ENCODE results near the gene ESYT3. TPM values are rescaled to one million over a fixed set of nuclear protein-coding genes. Genes with fewer than 3 reads are reported as not detected.
A peak's percentile ranks its signal among the peaks of the same experiment; 100 is the strongest.

ESYT3 gene
- total RNA-seq, result 0.17 and 0.23 TPM in 2 replicates

- intact Hi-C loops (cut with micrococcal nuclease), result no loop called here
- peak; percentile 90 for DNase-seq
- Mint-ChIP-seq H3K4me3 (peak within 1 kb of the TSS; percentile 82), H3K9me3 (no peaks in the 10 kb centered on the region), H3K4me1 (peaks cover 7% of the 10 kb centered on the region), H3K36me3 (ENCODE audit: low read depth) (no peaks in the 10 kb centered on the region), H3K27ac (no peak within 1 kb of the TSS), H3K27me3 (peaks cover 56% of the 10 kb centered on the region)
These were observed at the start of gene ESYT3 for GRCh38 chr3:138434276-138434874. Gene ESYT3, plus strand, starts transcription at chr3:138434616. Its CDS starts 183 bp downstream, at chr3:138434799.

DNA sequence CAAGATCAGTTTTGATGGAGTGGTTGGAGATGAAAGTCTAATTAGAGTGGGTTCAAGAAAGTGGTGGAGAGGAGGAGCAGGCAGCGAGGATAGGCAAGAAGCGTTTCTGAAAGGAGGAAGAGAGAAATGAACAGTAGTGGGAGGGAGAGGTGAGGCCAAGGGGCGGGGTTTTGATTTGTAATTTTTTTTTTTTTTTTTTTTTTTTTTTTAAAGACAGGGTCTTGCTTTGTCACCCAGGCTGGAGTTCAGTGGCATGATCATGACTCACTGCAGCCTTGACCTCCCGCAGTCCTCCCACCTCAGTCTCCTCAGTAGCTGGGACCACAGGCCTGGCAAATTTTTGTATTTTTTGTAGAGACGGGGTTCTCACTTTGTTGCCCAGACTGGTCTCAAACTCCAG is 49.4 kb upstream of the ESYT3 start:
- intact Hi-C loops (cut with micrococcal nuclease), result no loop called here
- H3K36me3 Mint-ChIP-seq (ENCODE audit: low read depth), result no peaks in the 10 kb centered on the region
- no peak overlapping the region for H3K4me3 Mint-ChIP-seq
- H3K27me3 Mint-ChIP-seq, result peaks cover 2% of the 10 kb centered on the region
- H3K9me3 Mint-ChIP-seq, result no peaks in the 10 kb centered on the region
- no peaks in the 10 kb centered on the region for H3K4me1 Mint-ChIP-seq
- H3K27ac Mint-ChIP-seq, result no peak overlapping the region
- DNase-seq, result no peak

GRCh38 chr3:138389144-138389601 is 45.2 kb upstream of the ESYT3 start:
- intact Hi-C loops (cut with micrococcal nuclease), result no loop called here
- H3K4me1 Mint-ChIP-seq, result no peaks in the 10 kb centered on the region
- H3K9me3 Mint-ChIP-seq, result no peaks in the 10 kb centered on the region
- peaks cover 2% of the 10 kb centered on the region for H3K27me3 Mint-ChIP-seq
- no peak for DNase-seq
- H3K27ac Mint-ChIP-seq, result no peak overlapping the region
- no peak overlapping the region for H3K4me3 Mint-ChIP-seq
- no peaks in the 10 kb centered on the region for H3K36me3 Mint-ChIP-seq (ENCODE audit: low read depth)

DNA sequence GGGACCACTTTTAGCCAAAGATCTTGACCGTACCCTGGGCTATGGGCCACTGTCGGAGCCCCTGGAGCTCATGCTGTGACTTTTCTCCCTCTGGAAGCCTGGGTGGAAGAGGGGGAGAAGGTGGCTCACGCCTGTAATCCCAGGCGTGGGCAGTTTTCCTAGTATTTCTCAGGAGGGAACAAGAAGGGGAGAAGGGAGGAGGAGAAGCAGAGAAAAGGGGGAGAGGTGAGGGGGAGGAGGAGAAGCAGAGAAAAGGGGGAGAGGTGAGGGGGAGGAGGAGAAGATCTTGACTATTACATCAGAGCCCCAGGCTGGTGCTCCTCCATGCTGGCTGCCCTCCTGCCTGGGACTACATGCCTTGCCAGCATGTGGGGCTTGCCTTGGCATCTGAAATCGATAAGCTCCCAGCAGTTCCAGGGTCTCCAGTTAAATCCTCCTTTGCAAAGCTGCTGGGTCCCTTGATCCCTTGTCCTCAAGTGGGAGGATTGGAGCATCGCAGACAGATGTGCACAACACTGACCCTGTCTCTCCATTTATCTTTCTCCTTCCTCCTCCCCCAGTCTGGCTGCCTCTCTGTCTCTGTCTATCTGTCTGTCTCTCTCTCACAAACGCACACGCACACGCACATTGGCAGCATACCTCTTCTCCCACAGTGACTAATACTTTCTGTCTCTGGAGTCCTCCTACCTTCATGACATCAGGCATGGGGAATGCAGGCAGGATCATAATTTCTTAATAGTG is 44.4 kb upstream of the ESYT3 start:
- H3K36me3 Mint-ChIP-seq (ENCODE audit: low read depth), result no peaks in the 10 kb centered on the region
- no peak overlapping the region for H3K4me3 Mint-ChIP-seq
- DNase-seq, result no peak
- peaks cover 2% of the 10 kb centered on the region for H3K27me3 Mint-ChIP-seq
- no peak overlapping the region for H3K27ac Mint-ChIP-seq
- no peaks in the 10 kb centered on the region for H3K9me3 Mint-ChIP-seq
- H3K4me1 Mint-ChIP-seq, result no peaks in the 10 kb centered on the region
- intact Hi-C loops (cut with micrococcal nuclease), result no loop called here

DNA sequence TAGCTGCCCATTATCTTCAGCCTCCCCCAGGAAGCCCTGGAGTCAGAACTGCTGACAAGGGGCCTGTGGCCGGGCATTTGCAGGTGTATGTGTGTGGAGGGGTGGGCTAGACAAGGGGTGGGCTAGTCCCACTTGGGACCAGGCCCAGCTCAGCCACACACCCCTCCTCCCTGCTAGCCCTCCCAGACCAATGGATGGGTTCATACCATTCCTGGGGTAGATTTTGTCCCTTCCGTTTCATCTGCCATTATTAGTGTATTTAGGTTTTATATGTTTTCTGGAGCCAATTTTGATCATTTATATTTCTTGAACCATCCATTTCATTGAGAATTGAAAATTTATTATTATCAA is 43.9 kb upstream of the ESYT3 start:
- H3K36me3 Mint-ChIP-seq (ENCODE audit: low read depth), result no peaks in the 10 kb centered on the region
- no peak overlapping the region for H3K27ac Mint-ChIP-seq
- intact Hi-C loops (cut with micrococcal nuclease), result no loop called here
- no peaks in the 10 kb centered on the region for H3K9me3 Mint-ChIP-seq
- DNase-seq, result no peak
- no peaks in the 10 kb centered on the region for H3K4me1 Mint-ChIP-seq
- no peak overlapping the region for H3K4me3 Mint-ChIP-seq
- peaks cover 2% of the 10 kb centered on the region for H3K27me3 Mint-ChIP-seq

- H3K4me1 Mint-ChIP-seq, result no peaks in the 10 kb centered on the region
- no peaks in the 10 kb centered on the region for H3K9me3 Mint-ChIP-seq
- intact Hi-C loops (cut with micrococcal nuclease), result no loop called here
- no peaks in the 10 kb centered on the region for H3K36me3 Mint-ChIP-seq (ENCODE audit: low read depth)
- H3K27me3 Mint-ChIP-seq, result peaks cover 2% of the 10 kb centered on the region
- DNase-seq, result no peak
- H3K4me3 Mint-ChIP-seq, result no peak overlapping the region
- H3K27ac Mint-ChIP-seq, result no peak overlapping the region
These were observed 40.3 kb upstream of the ESYT3 start for GRCh38 chr3:138394156-138394555.

- H3K4me1 Mint-ChIP-seq, result no peaks in the 10 kb centered on the region
These were observed 39.7 kb upstream of the ESYT3 start for GRCh38 chr3:138394686-138395085.

GRCh38 chr3:138395865-138396751 is 38.3 kb upstream of the ESYT3 start:
- peaks cover 2% of the 10 kb centered on the region for H3K27me3 Mint-ChIP-seq

More at GRCh38 chr3:138394686-138395085, 39.7 kb upstream of the ESYT3 start:
- no peak overlapping the region for H3K4me3 Mint-ChIP-seq
- H3K36me3 Mint-ChIP-seq (ENCODE audit: low read depth), result no peaks in the 10 kb centered on the region
- DNase-seq, result no peak
- intact Hi-C loops (cut with micrococcal nuclease), result no loop called here
- H3K27me3 Mint-ChIP-seq, result peaks cover 2% of the 10 kb centered on the region
- H3K9me3 Mint-ChIP-seq, result no peaks in the 10 kb centered on the region
- H3K27ac Mint-ChIP-seq, result no peak overlapping the region

DNA sequence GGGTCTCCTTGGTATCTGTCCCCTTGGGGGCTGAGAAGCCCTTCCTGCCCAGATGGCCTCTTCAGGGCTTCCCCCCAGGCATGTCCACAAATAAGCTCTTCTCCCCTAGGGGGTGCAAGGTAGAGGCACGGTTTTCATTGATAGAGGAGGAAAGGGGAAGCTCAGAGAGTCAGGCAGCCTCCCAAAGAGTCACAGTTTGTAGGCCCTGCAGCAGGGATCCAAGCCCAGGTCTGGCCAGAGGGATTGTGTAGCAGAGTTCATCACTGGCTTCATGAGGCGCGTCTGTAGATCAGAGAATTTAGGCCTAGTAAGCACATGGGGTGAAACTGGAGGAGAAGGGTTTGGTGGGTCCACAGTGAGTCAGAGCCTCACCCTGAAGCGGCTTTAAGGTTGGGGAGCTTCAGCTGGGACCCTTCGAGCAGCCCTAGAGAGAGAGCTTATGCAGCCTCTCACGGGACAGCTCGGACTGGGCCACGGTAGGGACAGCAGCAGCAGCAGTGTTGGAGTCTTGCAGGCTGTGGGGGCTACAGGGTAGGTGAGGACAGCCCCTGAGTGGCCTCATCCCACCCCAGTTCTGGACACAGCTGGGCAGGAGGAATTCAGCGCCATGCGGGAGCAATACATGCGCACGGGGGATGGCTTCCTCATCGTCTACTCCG is 37.5 kb upstream of the ESYT3 start:
- no peaks in the 10 kb centered on the region for H3K36me3 Mint-ChIP-seq (ENCODE audit: low read depth)
- intact Hi-C loops (cut with micrococcal nuclease), result no loop called here
- H3K4me1 Mint-ChIP-seq, result no peaks in the 10 kb centered on the region
- no peak overlapping the region for H3K27ac Mint-ChIP-seq
- H3K4me3 Mint-ChIP-seq, result no peak overlapping the region
- no peak for DNase-seq
- peaks cover 5% of the 10 kb centered on the region for H3K27me3 Mint-ChIP-seq
- H3K9me3 Mint-ChIP-seq, result no peaks in the 10 kb centered on the region

More at GRCh38 chr3:138395865-138396751, 38.3 kb upstream of the ESYT3 start:
- intact Hi-C loops (cut with micrococcal nuclease), result no loop called here
- Mint-ChIP-seq H3K9me3 (no peaks in the 10 kb centered on the region), H3K4me1 (no peaks in the 10 kb centered on the region), H3K4me3 (no peak overlapping the region), H3K36me3 (ENCODE audit: low read depth) (no peaks in the 10 kb centered on the region), H3K27ac (no peak overlapping the region)
- no peak for DNase-seq

- Mint-ChIP-seq H3K4me3 (no peak overlapping the region), H3K27ac (no peak overlapping the region), H3K4me1 (no peaks in the 10 kb centered on the region), H3K27me3 (peaks cover 3% of the 10 kb centered on the region), H3K36me3 (ENCODE audit: low read depth) (no peaks in the 10 kb centered on the region), H3K9me3 (no peaks in the 10 kb centered on the region)
- no peak for DNase-seq
- intact Hi-C loops (cut with micrococcal nuclease), result no loop called here
These were observed 36.4 kb upstream of the ESYT3 start for GRCh38 chr3:138397983-138398382.

- Mint-ChIP-seq H3K27me3 (peaks cover 3% of the 10 kb centered on the region), H3K9me3 (no peaks in the 10 kb centered on the region), H3K4me3 (no peak overlapping the region), H3K36me3 (ENCODE audit: low read depth) (no peaks in the 10 kb centered on the region), H3K27ac (no peak overlapping the region), H3K4me1 (no peaks in the 10 kb centered on the region)
- no peak for DNase-seq
- intact Hi-C loops (cut with micrococcal nuclease), result no loop called here
These were observed 35.4 kb upstream of the ESYT3 start for GRCh38 chr3:138398791-138399575.

- Mint-ChIP-seq H3K27ac (no peak overlapping the region), H3K4me1 (no peaks in the 10 kb centered on the region)
These were observed 34.6 kb upstream of the ESYT3 start for GRCh38 chr3:138399766-138400165.

DNA sequence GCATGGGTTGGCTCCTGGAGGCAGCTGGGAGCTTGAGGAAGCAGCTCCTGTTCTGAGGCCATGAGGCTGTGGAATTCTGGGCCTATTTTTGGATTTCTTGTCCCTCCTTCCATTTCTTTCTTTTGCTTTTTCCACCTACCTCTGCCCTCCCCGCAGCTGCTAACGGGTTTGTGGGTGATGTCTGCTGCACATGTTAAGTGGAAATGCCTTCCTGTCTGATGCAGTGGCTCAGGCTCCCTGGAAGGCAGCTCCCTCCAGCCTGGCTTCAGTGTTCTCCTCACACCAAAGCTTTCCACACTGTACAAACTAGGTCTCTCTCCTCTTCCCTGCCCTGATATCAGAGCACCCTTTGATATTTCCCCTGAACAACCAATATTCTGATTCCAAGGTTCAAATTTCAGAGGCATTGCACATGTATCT is 33.8 kb upstream of the ESYT3 start:
- Mint-ChIP-seq H3K27me3 (peaks cover 5% of the 10 kb centered on the region), H3K36me3 (ENCODE audit: low read depth) (no peaks in the 10 kb centered on the region), H3K9me3 (no peaks in the 10 kb centered on the region), H3K4me3 (no peak overlapping the region), H3K4me1 (no peaks in the 10 kb centered on the region), H3K27ac (no peak overlapping the region)
- no peak for DNase-seq
- intact Hi-C loops (cut with micrococcal nuclease), result no loop called here

More at GRCh38 chr3:138399766-138400165, 34.6 kb upstream of the ESYT3 start:
- Mint-ChIP-seq H3K4me3 (no peak overlapping the region), H3K27me3 (peaks cover 3% of the 10 kb centered on the region), H3K9me3 (no peaks in the 10 kb centered on the region), H3K36me3 (ENCODE audit: low read depth) (no peaks in the 10 kb centered on the region)
- intact Hi-C loops (cut with micrococcal nuclease), result no loop called here
- no peak for DNase-seq
